Stimulated activated naive CD4-positive, alpha-beta T cell (primary cell): ENCODE data around the gene GTF3C5.
"Not testable (repeated sequence)": the region's sequence is repeated elsewhere in the genome, so short reads cannot be mapped to it uniquely, and the experiment has no call there.

Experiments
- DNase-seq, 6 experiments: peaks; one replicate each; lab custom pipeline; 2025; lab: John Stamatoyannopoulos, UW

The GTF3C5 gene

GRCh38 chr9:133054194-133054890 is 23.5 kb downstream of the GTF3C5 start:
- DNase-seq: no peak

GRCh38 chr9:133054966-133055365 is 24.2 kb downstream of the GTF3C5 start:
- no peak for DNase-seq

GRCh38 chr9:133055788-133056420 is 25.1 kb downstream of the GTF3C5 start:
- no peak for DNase-seq

- peak in 3 of 6 experiments; percentile 11 to 24 (median 19) for DNase-seq
These were observed 25.7 kb downstream of the GTF3C5 start for GRCh38 chr9:133056533-133056932.

- DNase-seq: peak in 4 of 6 experiments; percentile 12 to 44 (median 32)
These were observed 26.2 kb downstream of the GTF3C5 start for GRCh38 chr9:133057006-133057405.

GRCh38 chr9:133057553-133057952 is 26.8 kb downstream of the GTF3C5 start:
- DNase-seq: no peak

- DNase-seq: no peak
These were observed 27.3 kb downstream of the GTF3C5 start for GRCh38 chr9:133058071-133058470.

- DNase-seq: peak in 1 of 6 experiments; percentile 6
These were observed 27.9 kb downstream of the GTF3C5 start for GRCh38 chr9:133058550-133059320.

GRCh38 chr9:133059623-133060022 is 28.8 kb downstream of the GTF3C5 start:
- DNase-seq: no peak

- DNase-seq: peak in 3 of 6 experiments; percentile 6 to 10 (median 9)
These were observed 29.6 kb downstream of the GTF3C5 start for GRCh38 chr9:133060417-133060841.

GRCh38 chr9:133061019-133061763 is 30.4 kb downstream of the GTF3C5 start:
- DNase-seq: not testable (repeated sequence)

- not testable (repeated sequence) for DNase-seq
These were observed 31.0 kb downstream of the GTF3C5 start, which contains the start of gene CEL for GRCh38 chr9:133061764-133062145. Gene CEL (plus strand): TSS chr9:133061981. CDS start chr9:133062003, 22 bp downstream.

GRCh38 chr9:133062569-133062968 is 31.8 kb downstream of the GTF3C5 start:
- not testable (repeated sequence) for DNase-seq

- no peak for DNase-seq
These were observed 32.3 kb downstream of the GTF3C5 start for GRCh38 chr9:133063159-133063499.

GRCh38 chr9:133063500-133064231 is 32.9 kb downstream of the GTF3C5 start:
- no peak for DNase-seq

GRCh38 chr9:133064241-133065069 is 33.7 kb downstream of the GTF3C5 start:
- DNase-seq: no peak

GRCh38 chr9:133065070-133065388 is 34.2 kb downstream of the GTF3C5 start:
- DNase-seq: no peak

- no peak for DNase-seq
These were observed 35.6 kb downstream of the GTF3C5 start for GRCh38 chr9:133066181-133066983.

- DNase-seq: no peak
These were observed 36.2 kb downstream of the GTF3C5 start for GRCh38 chr9:133067006-133067405.

- DNase-seq: no peak
These were observed 37.0 kb downstream of the GTF3C5 start for GRCh38 chr9:133067813-133068212.
